H9 (cell line): ENCODE measurements around the gene COL19A1. TPM values are rescaled to one million over a fixed set of nuclear protein-coding genes. Genes with fewer than 3 reads are reported as not detected.

Source experiments
- DNase-seq: peaks from one replicate; pipeline ENCODE4 v3.0.0-alpha.2; 2017
- H2AFZ ChIP-seq: one replicate; pipeline ENCODE4 v1.6.1; 2013; ENCODE audit warnings: mild to moderate bottlenecking, low read length, control low read depth, moderate library complexity
- H2AK5ac ChIP-seq: 2 replicates; pipeline ENCODE4 v1.6.1; 2013; ENCODE audit warnings: low read length, control low read depth, mixed read lengths; ENCODE audit not compliant: insufficient read length
- H2BK120ac ChIP-seq: one replicate; pipeline ENCODE4 v1.6.1; 2013; ENCODE audit warnings: low read depth, mild to moderate bottlenecking, low read length, control low read depth, inconsistent platforms; ENCODE audit not compliant: poor library complexity, severe bottlenecking
- H2BK12ac ChIP-seq: 2 replicates; pipeline ENCODE4 v1.6.1; 2013; ENCODE audit warnings: low read length, control low read depth, mixed read lengths, low read depth; ENCODE audit not compliant: insufficient read length
- H2BK15ac ChIP-seq: 2 replicates; pipeline ENCODE4 v1.6.1; 2013; ENCODE audit warnings: low read depth, low read length, control low read depth
- H2BK20ac ChIP-seq: one replicate; pipeline ENCODE4 v1.6.1; 2013; ENCODE audit warnings: low read depth, mild to moderate bottlenecking, low read length, control low read depth, inconsistent platforms; ENCODE audit not compliant: poor library complexity, severe bottlenecking
- H2BK5ac ChIP-seq: 2 replicates; pipeline ENCODE4 v1.6.1; 2013; ENCODE audit warnings: low read length, control low read depth, mixed read lengths; ENCODE audit not compliant: insufficient read length
- H3K14ac ChIP-seq: 2 replicates; pipeline ENCODE4 v1.6.1; 2013; ENCODE audit warnings: low read length, control low read depth; ENCODE audit not compliant: insufficient read depth
- H3K18ac ChIP-seq: 2 replicates; pipeline ENCODE4 v1.6.1; 2013; ENCODE audit warnings: low read depth, mild to moderate bottlenecking, mixed read lengths, low read length, control low read depth; ENCODE audit not compliant: insufficient read length
- H3K23ac ChIP-seq: 2 replicates; pipeline ENCODE4 v1.6.1; 2013; ENCODE audit warnings: low read length, control low read depth, mixed read lengths, low read depth; ENCODE audit not compliant: insufficient read length
- H3K23me2 ChIP-seq: 2 replicates; pipeline ENCODE4 v1.6.1; 2013; ENCODE audit warnings: low read depth, mild to moderate bottlenecking, mixed read lengths, low read length, control low read depth; ENCODE audit not compliant: insufficient read length, poor library complexity, severe bottlenecking
- H3K27ac ChIP-seq: 2 replicates; pipeline ENCODE4 v1.5.1; 2013; ENCODE audit warnings: low read length, control low read depth, mixed read lengths, low read depth; ENCODE audit not compliant: insufficient read length
- H3K27me3 ChIP-seq: 2 replicates; pipeline ENCODE4 v1.6.1; 2013; ENCODE audit warnings: low read length, control low read depth, inconsistent platforms; ENCODE audit not compliant: insufficient read depth
- H3K4ac ChIP-seq: 2 replicates; pipeline ENCODE4 v1.6.1; 2013; ENCODE audit warnings: low read depth, mild to moderate bottlenecking, control low read depth, inconsistent platforms, low read length, moderate library complexity
- H3K4me1 ChIP-seq: 2 replicates; pipeline ENCODE4 v1.6.1; 2013; ENCODE audit warnings: low read length, control low read depth, inconsistent platforms; ENCODE audit not compliant: insufficient read depth
- H3K4me2 ChIP-seq: 2 replicates; pipeline ENCODE4 v1.6.1; 2013; ENCODE audit warnings: low read length, control low read depth, mixed read lengths; ENCODE audit not compliant: insufficient read length, insufficient read depth
- H3K56ac ChIP-seq: 2 replicates; pipeline ENCODE4 v1.6.1; 2013; ENCODE audit warnings: low read depth, mild to moderate bottlenecking, mixed read lengths, low read length, control low read depth; ENCODE audit not compliant: insufficient read length
- H3K79me1 ChIP-seq: 2 replicates; pipeline ENCODE4 v1.6.1; 2013; ENCODE audit warnings: low read depth, mild to moderate bottlenecking, moderate library complexity, low read length, control low read depth, inconsistent platforms; ENCODE audit not compliant: insufficient read depth, poor library complexity, severe bottlenecking
- H3K79me2 ChIP-seq: 2 replicates; pipeline ENCODE4 v1.6.1; 2013; ENCODE audit warnings: low read length, control low read depth, inconsistent platforms; ENCODE audit not compliant: insufficient read depth
- H3K9ac ChIP-seq: 2 replicates; pipeline ENCODE4 v1.6.1; 2013; ENCODE audit warnings: low read length, control low read depth, mixed read lengths; ENCODE audit not compliant: insufficient read length; ENCODE audit errors: extremely low read depth
- H3K9me3 ChIP-seq: one replicate; pipeline ENCODE4 v1.6.1; 2013; ENCODE audit warnings: low read depth, low read length, inconsistent platforms; ENCODE audit not compliant: control insufficient read depth
- H3T11ph ChIP-seq: one replicate; pipeline ENCODE4 v1.6.1; 2013; ENCODE audit warnings: mild to moderate bottlenecking, low read length, control low read depth, inconsistent platforms
- H4K20me1 ChIP-seq: one replicate; pipeline ENCODE4 v1.6.1; 2013; ENCODE audit not compliant: control insufficient read depth, insufficient read length, insufficient read depth
- H4K5ac ChIP-seq: 2 replicates; pipeline ENCODE4 v1.6.1; 2013; ENCODE audit warnings: low read depth, mild to moderate bottlenecking, mixed read lengths, low read length, control low read depth; ENCODE audit not compliant: insufficient read length
- H4K8ac ChIP-seq: replicated peaks from 2 replicates; pipeline ENCODE4 v1.6.1; 2013; ENCODE audit warnings: low read length, control low read depth, mixed read lengths, low read depth; ENCODE audit not compliant: insufficient read length
- H4K91ac ChIP-seq: 2 replicates; pipeline ENCODE4 v1.6.1; 2013; ENCODE audit warnings: low read depth, mild to moderate bottlenecking, moderate library complexity, mixed read lengths, low read length, control low read depth; ENCODE audit not compliant: insufficient read length
- H3K27ac Mint-ChIP-seq, 3 experiments: 2 replicates in 2 of 3; 3 replicates in 1 of 3; pipeline ENCODE4 v1.8.0; 2020 to 2021; ENCODE audit warnings: mixed read lengths in 3 of 3, mild to moderate bottlenecking in 1 of 3, moderate library complexity in 1 of 3
- H3K27me3 Mint-ChIP-seq: 2 replicates; pipeline ENCODE4 v1.8.0; 2021; ENCODE audit warnings: low read depth, mild to moderate bottlenecking, moderate library complexity, mixed read lengths
- H3K36me3 Mint-ChIP-seq, 3 experiments: 2 replicates in 2 of 3; 3 replicates in 1 of 3; pipeline ENCODE4 v1.8.0; 2020 to 2021; ENCODE audit warnings: low read depth in 3 of 3, mixed read lengths in 3 of 3; ENCODE audit not compliant: insufficient read depth in 1 of 3
- H3K4me1 Mint-ChIP-seq, 2 experiments: 2 replicates each; pipeline ENCODE4 v1.8.0; 2020; ENCODE audit warnings: mixed read lengths in 2 of 2
- H3K4me3 Mint-ChIP-seq, 2 experiments: 2 replicates in 1 of 2; 3 replicates in 1 of 2; pipeline ENCODE4 v1.8.0; 2020 to 2021; ENCODE audit warnings: mild to moderate bottlenecking in 2 of 2, mixed read lengths in 2 of 2, moderate library complexity in 1 of 2
- H3K9me3 Mint-ChIP-seq, 2 experiments: 2 replicates in 1 of 2; 3 replicates in 1 of 2; pipeline ENCODE4 v1.8.0; 2020; ENCODE audit warnings: mild to moderate bottlenecking in 2 of 2, mixed read lengths in 2 of 2, moderate library complexity in 1 of 2
- WGBS: extraction: QIAGEN DNeasy Blood & Tissue Kit; methylation state at CpG from one replicate; pipeline ENCODE4 v1.1.7; 2013; ENCODE audit warnings: missing lambda C conversion rate, low lambda C conversion rate, mixed read lengths; ENCODE audit not compliant: insufficient read length; ENCODE audit errors: extremely low coverage; 5-methylcytosine and 5-hydroxymethylcytosine counted together
- total RNA-seq: library from RNA; stranded (reverse); gene quantifications from 2 replicates; pipeline ENCODE4 v1.2.1, GENCODE V29; 2021
- TF ChIP-seq, protein P1 (sequence below): fragments of 200-600 bp; sonication (generic); conservative IDR thresholded peaks from 3 replicates; pipeline ENCODE4 v1.8.0; 2021; ENCODE audit warnings: antibody characterized with exemption, mild to moderate bottlenecking

Gene COL19A1
- total RNA-seq, 1 experiment from 2014 or later: not detected

DNA sequence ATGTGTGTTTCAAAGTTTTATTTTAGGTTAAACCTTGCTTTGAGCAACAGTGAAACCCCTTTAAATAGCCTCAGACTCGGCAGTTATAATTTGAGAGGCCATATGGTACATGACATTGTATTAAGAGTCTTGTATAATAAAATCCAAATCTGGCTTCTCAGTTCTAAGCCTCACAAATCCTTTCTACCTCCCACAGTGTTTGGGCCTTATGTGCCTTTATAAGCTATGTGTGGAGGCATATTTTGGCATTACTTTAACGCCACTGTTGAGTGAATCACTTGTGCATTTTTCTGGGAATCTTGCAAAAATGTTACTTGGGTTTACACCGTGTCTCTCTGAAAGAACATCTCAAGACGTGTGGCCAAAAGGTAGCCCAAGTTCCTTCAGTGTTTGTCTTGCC is 284.2 kb downstream of the COL19A1 start:
- no peaks in the 10 kb centered on the region for H3K36me3 Mint-ChIP-seq
- H3K14ac ChIP-seq: no peak overlapping the region
- H3K23me2 ChIP-seq: no peaks in the 10 kb centered on the region
- no peak overlapping the region for H2BK12ac ChIP-seq
- no peak overlapping the region for H3K18ac ChIP-seq
- H2BK120ac ChIP-seq: no peak overlapping the region
- H4K91ac ChIP-seq: no peak overlapping the region
- no peak overlapping the region for H2AK5ac ChIP-seq
- no peak overlapping the region for H3K4me3 Mint-ChIP-seq
- H2AFZ ChIP-seq: no peak overlapping the region
- H4K5ac ChIP-seq: no peak overlapping the region
- no peaks in the 10 kb centered on the region for H3K9me3 ChIP-seq
- H3K27ac Mint-ChIP-seq: no peak overlapping the region
- H3K27me3 ChIP-seq: no peaks in the 10 kb centered on the region
- H2BK5ac ChIP-seq: no peak overlapping the region
- H3K79me2 ChIP-seq: no peaks in the 10 kb centered on the region
- no peaks in the 10 kb centered on the region for H4K20me1 ChIP-seq
- H3K4me1 ChIP-seq: no peaks in the 10 kb centered on the region
- H3K9me3 Mint-ChIP-seq: no peaks in the 10 kb centered on the region
- no peak overlapping the region for H3K56ac ChIP-seq
- H3T11ph ChIP-seq: no peak overlapping the region
- no peak for DNase-seq
- H3K23ac ChIP-seq: no peak overlapping the region
- H3K27ac ChIP-seq: no peak overlapping the region
- H3K4me1 Mint-ChIP-seq: no peaks in the 10 kb centered on the region
- H3K9ac ChIP-seq: no peak overlapping the region
- H2BK20ac ChIP-seq: no peak overlapping the region
- H3K4me2 ChIP-seq: no peak overlapping the region
- TF ChIP-seq, protein P1, sequence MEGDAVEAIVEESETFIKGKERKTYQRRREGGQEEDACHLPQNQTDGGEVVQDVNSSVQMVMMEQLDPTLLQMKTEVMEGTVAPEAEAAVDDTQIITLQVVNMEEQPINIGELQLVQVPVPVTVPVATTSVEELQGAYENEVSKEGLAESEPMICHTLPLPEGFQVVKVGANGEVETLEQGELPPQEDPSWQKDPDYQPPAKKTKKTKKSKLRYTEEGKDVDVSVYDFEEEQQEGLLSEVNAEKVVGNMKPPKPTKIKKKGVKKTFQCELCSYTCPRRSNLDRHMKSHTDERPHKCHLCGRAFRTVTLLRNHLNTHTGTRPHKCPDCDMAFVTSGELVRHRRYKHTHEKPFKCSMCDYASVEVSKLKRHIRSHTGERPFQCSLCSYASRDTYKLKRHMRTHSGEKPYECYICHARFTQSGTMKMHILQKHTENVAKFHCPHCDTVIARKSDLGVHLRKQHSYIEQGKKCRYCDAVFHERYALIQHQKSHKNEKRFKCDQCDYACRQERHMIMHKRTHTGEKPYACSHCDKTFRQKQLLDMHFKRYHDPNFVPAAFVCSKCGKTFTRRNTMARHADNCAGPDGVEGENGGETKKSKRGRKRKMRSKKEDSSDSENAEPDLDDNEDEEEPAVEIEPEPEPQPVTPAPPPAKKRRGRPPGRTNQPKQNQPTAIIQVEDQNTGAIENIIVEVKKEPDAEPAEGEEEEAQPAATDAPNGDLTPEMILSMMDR: no peak
- H4K8ac ChIP-seq: no peak overlapping the region
- H3K79me1 ChIP-seq: no peaks in the 10 kb centered on the region
- no peak overlapping the region for H3K4ac ChIP-seq
- no CpG with 5 or more reads among the region's 4 CpGs for WGBS
- H2BK15ac ChIP-seq: no peak overlapping the region
- no peaks in the 10 kb centered on the region for H3K27me3 Mint-ChIP-seq
